GM18861 (cell line): ENCODE data around the gene MAJIN.

Experiments used
- ATAC-seq: cut with Tn5 transposase; IDR thresholded peaks from one replicate; pipeline ENCODE4 v1.9.1; 2021; ENCODE audit not compliant: unreplicated experiment

Gene MAJIN

GRCh38 chr11:64893194-64894069 lies 78.5 kb downstream of the MAJIN start:
- ATAC-seq: no peak

DNA sequence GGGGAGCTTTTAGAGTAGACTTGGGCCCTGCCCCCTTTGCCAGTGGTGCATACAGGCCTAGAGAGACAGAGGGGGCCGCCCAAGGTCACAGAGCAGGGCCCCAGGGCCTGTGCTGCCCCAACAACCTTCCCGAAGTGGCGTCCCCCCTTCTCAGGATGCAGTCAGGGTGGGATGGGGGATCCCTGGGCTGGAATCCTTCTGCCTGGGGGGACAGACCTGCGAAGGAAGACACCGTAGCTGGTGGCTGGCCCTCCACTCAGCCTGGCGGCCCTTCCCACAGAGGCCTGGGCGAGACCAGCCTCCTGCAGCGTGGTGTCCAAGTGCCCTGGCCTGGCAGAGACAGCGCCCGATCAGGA lies 79.1 kb downstream of the MAJIN start:
- ATAC-seq: no peak

DNA sequence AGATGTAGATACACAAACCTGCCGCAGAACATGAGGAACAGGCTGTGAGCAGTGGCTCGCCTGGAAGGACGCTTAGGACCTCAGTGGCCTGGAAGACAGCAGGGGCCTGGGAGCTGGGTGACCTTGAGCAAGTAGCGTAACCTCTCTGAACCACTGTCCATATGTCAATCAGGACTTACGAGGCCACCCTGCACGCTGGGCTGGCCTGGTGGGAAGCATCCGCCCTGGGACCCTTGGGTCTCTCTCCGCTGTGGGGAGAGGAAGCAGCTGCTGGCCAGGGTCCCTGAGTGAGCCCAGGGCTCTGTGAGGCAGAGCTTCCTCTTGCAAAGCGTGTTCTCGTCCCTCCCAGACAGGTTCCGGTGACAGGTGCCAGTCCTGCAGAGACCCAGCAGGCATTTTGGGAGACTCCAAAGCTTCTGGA lies 79.5 kb downstream of the MAJIN start:
- no peak for ATAC-seq

- ATAC-seq: no peak
Measured at GRCh38 chr11:64891880-64892279, 80.0 kb downstream of the MAJIN start.

DNA sequence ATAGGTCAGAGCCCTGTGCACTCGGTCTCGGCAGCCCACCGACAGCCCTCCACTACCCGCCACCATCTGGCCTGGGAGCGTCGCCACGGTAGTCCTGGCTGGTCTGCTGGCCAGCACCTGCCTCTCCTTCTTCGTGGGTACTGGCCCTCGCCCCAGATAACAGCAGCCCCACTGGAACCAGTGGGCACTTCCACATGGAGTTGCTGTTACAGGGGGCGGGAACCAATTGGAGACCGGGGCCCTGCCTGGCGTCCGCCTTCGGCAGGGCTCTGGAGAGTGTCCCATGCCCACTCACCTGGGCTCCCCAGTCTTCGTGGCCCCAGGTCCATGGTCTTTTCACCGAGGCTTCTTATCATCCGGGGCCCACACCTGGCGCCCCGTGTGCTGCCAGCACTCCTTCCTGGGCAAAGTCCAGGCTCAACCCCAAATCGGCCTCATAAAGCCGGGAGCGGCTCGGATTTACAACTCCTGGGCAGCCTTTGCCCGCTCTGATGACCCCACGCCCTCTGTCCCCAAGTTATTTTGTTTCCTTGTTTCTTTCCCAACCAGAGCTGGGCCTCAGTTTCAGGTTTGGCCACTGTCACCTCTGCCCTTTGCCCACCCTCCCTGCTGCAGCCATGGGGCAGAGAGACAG lies 80.6 kb downstream of the MAJIN start:
- no peak for ATAC-seq

- ATAC-seq: no peak
Measured at GRCh38 chr11:64890522-64890939, 81.4 kb downstream of the MAJIN start.

GRCh38 chr11:64888729-64889511 lies 83.0 kb downstream of the MAJIN start:
- no peak for ATAC-seq

- ATAC-seq: no peak
Measured at GRCh38 chr11:64888406-64888728, 83.5 kb downstream of the MAJIN start.
